HepG2 (cell line): ENCODE data around the gene LENEP. TPM values are rescaled to one million over a fixed set of nuclear protein-coding genes. Genes with fewer than 3 reads are reported as not detected.

Experiments used
- AHR ChIP-seq: IDR thresholded peaks from 2 replicates; pipeline ENCODE4 v1.6.1; 2018; ENCODE audit warnings: missing genetic modification reagents, missing compliant biosample characterization
- EEA1 ChIP-seq: sonication (generic); formaldehyde crosslinking; IDR thresholded peaks from 2 replicates; pipeline ENCODE4 v1.5.1; 2020; ENCODE audit warnings: mild to moderate bottlenecking, missing genetic modification reagents, borderline replicate concordance
- HDAC2 ChIP-seq: sonication (generic); formaldehyde crosslinking; IDR thresholded peaks from 2 replicates; pipeline ENCODE4 v1.4.0; 2020; ENCODE audit warnings: missing genetic modification reagents
- HNRNPUL1 ChIP-seq: fragments of 200-400 bp; formaldehyde crosslinking; IDR thresholded peaks from 2 replicates; pipeline ENCODE4 v1.6.1; 2017; ENCODE audit warnings: low read depth, mild to moderate bottlenecking, low read length, moderate library complexity
- IRF2 ChIP-seq: IDR thresholded peaks from 2 replicates; pipeline ENCODE4 v1.6.1; 2018; ENCODE audit warnings: missing genetic modification reagents, missing compliant biosample characterization
- KDM1A ChIP-seq: IDR thresholded peaks from 2 replicates; pipeline ENCODE4 v1.6.1; 2016; ENCODE audit warnings: missing compliant biosample characterization
- MZF1 ChIP-seq: sonication (generic); formaldehyde crosslinking; IDR thresholded peaks from 2 replicates; pipeline ENCODE4 v1.8.1; 2023; ENCODE audit warnings: mild to moderate bottlenecking, missing genetic modification reagents, borderline replicate concordance
- RARG ChIP-seq: sonication (generic); formaldehyde crosslinking; IDR thresholded peaks from 2 replicates; pipeline ENCODE4 v1.4.0; 2020; ENCODE audit warnings: low read depth, mild to moderate bottlenecking, missing genetic modification reagents
- RXRB ChIP-seq: IDR thresholded peaks from 2 replicates; pipeline ENCODE4 v1.6.1; 2016; ENCODE audit warnings: borderline replicate concordance, missing genetic modification reagents, missing compliant biosample characterization
- TP53 ChIP-seq: sonication (generic); formaldehyde crosslinking; conservative IDR thresholded peaks from 2 replicates; pipeline ENCODE4 v1.4.0; 2020; ENCODE audit warnings: missing genetic modification reagents
- XBP1 ChIP-seq: sonication (generic); formaldehyde crosslinking; IDR thresholded peaks from 2 replicates; pipeline ENCODE4 v1.5.0; 2020; ENCODE audit warnings: missing genetic modification reagents
- YEATS4 ChIP-seq: sonication (generic); formaldehyde crosslinking; IDR thresholded peaks from 2 replicates; pipeline ENCODE4 v1.4.0; 2020; ENCODE audit warnings: missing genetic modification reagents, borderline replicate concordance
- ZBTB8A ChIP-seq: sonication (generic); formaldehyde crosslinking; IDR thresholded peaks from 2 replicates; pipeline ENCODE4 v1.4.0; 2020; ENCODE audit warnings: mild to moderate bottlenecking, low read depth, missing genetic modification reagents, borderline replicate concordance
- ZNF329 ChIP-seq: sonication (generic); formaldehyde crosslinking; IDR thresholded peaks from 2 replicates; pipeline ENCODE4 v1.9.0; 2021; ENCODE audit warnings: low read depth, mild to moderate bottlenecking, missing genetic modification reagents
- ZNF331 ChIP-seq: sonication (generic); formaldehyde crosslinking; IDR thresholded peaks from 2 replicates; pipeline ENCODE4 v1.4.0; 2020; ENCODE audit warnings: missing genetic modification reagents
- ZNF350 ChIP-seq: sonication (generic); formaldehyde crosslinking; IDR thresholded peaks from 2 replicates; pipeline ENCODE4 v1.4.0; 2020; ENCODE audit warnings: mild to moderate bottlenecking, low read depth, missing genetic modification reagents, borderline replicate concordance
- ZNF558 ChIP-seq: sonication (generic); formaldehyde crosslinking; IDR thresholded peaks from 2 replicates; pipeline ENCODE4 v1.9.0; 2022; ENCODE audit warnings: mild to moderate bottlenecking, missing genetic modification reagents, borderline replicate concordance
- ZNF639 ChIP-seq: conservative IDR thresholded peaks from 2 replicates; pipeline ENCODE4 v1.6.1; 2018; ENCODE audit warnings: missing genetic modification reagents
- ZNF790 ChIP-seq: sonication (generic); formaldehyde crosslinking; IDR thresholded peaks from 2 replicates; pipeline ENCODE4 v1.8.0; 2022; ENCODE audit warnings: missing genetic modification reagents, mild to moderate bottlenecking, borderline replicate concordance
- ZNF800 ChIP-seq: sonication (generic); formaldehyde crosslinking; IDR thresholded peaks from 2 replicates; pipeline ENCODE4 v1.4.0; 2020; ENCODE audit warnings: missing genetic modification reagents
- polyA plus RNA-seq, 8 experiments: library from polyadenylated mRNA; depleted of rRNA in 3 of 8; stranded (reverse) in 7 of 8; unstranded in 1 of 8; fragments of >200 nt; fragmentation: Illumina TruSeq in 4 of 8; extraction: Trizol in 4 of 8; gene quantifications; 2 replicates each; pipeline versions ENCODE4 v1.2.1 to v1.2.3, GENCODE V29; 2011 to 2016; ENCODE audit warnings: low read depth in 4 of 8, missing spikeins in 1 of 8, mixed read lengths in 1 of 8; ENCODE audit not compliant: insufficient read depth in 1 of 8
- total RNA-seq, 5 experiments: library from RNA; depleted of rRNA; stranded (reverse); fragments of >200 nt; fragmentation: Illumina TruSeq; extraction: Trizol; gene quantifications; 2 replicates each; pipeline ENCODE4 v1.2.3, GENCODE V29; 2016; ENCODE audit warnings: low read depth in 1 of 5
- TF ChIP-seq, protein P1 (sequence below): sonication (generic); formaldehyde crosslinking; IDR thresholded peaks from 2 replicates; pipeline ENCODE4 v1.5.1; 2020; ENCODE audit warnings: mild to moderate bottlenecking, moderate library complexity, missing genetic modification reagents
- TF ChIP-seq, protein P2 (sequence below): sonication (generic); formaldehyde crosslinking; IDR thresholded peaks from 2 replicates; pipeline ENCODE4 v1.8.0; 2022; ENCODE audit warnings: missing genetic modification reagents, mild to moderate bottlenecking, moderate library complexity, borderline replicate concordance

The LENEP gene
- total and polyA plus RNA-seq, 2 of the 13 experiments (the other 11 are each of a cell fraction or from before 2014, with no cell fraction given) = 0.29 TPM; not detected in 1

DNA sequence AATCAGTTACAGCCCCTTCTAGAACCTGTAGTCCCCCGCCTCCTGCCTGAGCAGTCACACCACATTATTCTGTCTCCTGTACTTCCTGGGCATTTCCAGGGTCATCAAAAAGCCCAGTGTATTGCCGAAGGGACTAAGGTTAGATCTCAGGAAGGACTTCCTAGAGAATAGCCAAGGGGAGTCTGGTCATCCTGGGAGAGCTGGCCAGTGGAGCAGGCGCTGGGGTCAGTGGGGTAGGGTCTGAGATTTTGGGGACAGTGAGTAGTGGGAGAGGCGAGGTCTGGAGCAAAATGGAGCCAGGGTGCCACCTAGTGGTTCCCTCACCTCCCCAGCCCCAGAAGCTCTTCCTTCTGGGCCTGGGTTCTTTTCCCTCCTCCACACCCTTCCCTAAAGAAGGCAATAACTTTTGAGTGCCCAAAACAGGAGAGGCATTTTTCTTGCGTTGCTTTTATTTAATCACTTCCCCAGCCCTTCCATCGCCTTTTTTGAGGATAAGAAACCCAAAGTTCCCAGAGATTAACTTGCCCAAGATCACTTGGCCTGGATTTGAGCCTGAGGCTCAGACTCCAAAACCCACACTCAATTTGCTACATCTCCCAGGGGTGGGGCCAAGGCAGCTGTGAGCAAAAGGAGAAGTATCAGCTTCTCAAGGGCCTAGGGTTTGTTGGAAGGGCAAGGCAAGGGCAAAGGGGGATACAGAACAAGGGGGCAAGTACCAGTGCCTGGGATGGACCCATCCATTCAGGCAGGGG is 49.6 kb upstream of the LENEP start (continued):
- TF ChIP-seq, protein P1, sequence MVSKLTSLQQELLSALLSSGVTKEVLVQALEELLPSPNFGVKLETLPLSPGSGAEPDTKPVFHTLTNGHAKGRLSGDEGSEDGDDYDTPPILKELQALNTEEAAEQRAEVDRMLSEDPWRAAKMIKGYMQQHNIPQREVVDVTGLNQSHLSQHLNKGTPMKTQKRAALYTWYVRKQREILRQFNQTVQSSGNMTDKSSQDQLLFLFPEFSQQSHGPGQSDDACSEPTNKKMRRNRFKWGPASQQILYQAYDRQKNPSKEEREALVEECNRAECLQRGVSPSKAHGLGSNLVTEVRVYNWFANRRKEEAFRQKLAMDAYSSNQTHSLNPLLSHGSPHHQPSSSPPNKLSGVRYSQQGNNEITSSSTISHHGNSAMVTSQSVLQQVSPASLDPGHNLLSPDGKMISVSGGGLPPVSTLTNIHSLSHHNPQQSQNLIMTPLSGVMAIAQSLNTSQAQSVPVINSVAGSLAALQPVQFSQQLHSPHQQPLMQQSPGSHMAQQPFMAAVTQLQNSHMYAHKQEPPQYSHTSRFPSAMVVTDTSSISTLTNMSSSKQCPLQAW (CRISPR knock-in tag) = 0 out of 2 replicates have a peak, but pooled peaks have one; percentile 14
- TF ChIP-seq EEA1 (CRISPR knock-in tag) (no peak), HNRNPUL1 (no peak), KDM1A (CRISPR knock-in tag) (0 out of 2 replicates have a peak, but pooled peaks have one; percentile 22), ZNF639 (CRISPR knock-in tag) (no peak), ZNF558 (CRISPR knock-in tag) (no peak), YEATS4 (CRISPR knock-in tag) (no peak), MZF1 (CRISPR knock-in tag) (no peak), AHR (CRISPR knock-in tag) (no peak), ZNF350 (no peak), RXRB (peak; percentile 29; the same call in 1 of the 2 replicates), TP53 (CRISPR knock-in tag) (no peak), ZNF331 (CRISPR knock-in tag) (no peak), ZBTB8A (no peak), RARG (CRISPR knock-in tag) (no peak), ZNF329 (CRISPR knock-in tag) (no peak), XBP1 (CRISPR knock-in tag) (no peak), ZNF800 (CRISPR knock-in tag) (no peak), IRF2 (CRISPR knock-in tag) (no peak), ZNF790 (CRISPR knock-in tag) (no peak), HDAC2 (CRISPR knock-in tag) (no peak)
- TF ChIP-seq, protein P2, sequence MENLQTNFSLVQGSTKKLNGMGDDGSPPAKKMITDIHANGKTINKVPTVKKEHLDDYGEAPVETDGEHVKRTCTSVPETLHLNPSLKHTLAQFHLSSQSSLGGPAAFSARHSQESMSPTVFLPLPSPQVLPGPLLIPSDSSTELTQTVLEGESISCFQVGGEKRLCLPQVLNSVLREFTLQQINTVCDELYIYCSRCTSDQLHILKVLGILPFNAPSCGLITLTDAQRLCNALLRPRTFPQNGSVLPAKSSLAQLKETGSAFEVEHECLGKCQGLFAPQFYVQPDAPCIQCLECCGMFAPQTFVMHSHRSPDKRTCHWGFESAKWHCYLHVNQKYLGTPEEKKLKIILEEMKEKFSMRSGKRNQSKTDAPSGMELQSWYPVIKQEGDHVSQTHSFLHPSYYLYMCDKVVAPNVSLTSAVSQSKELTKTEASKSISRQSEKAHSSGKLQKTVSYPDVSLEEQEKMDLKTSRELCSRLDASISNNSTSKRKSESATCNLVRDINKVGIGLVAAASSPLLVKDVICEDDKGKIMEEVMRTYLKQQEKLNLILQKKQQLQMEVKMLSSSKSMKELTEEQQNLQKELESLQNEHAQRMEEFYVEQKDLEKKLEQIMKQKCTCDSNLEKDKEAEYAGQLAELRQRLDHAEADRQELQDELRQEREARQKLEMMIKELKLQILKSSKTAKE = no peak
